Globus pallidus (tissue), 1 donor: ENCODE results near the gene PPP1R12A.

ENCODE experiments used
- DNase-seq: peaks from one replicate; pipeline ENCODE4 v3.0.0-alpha.2; 2015; ENCODE audit warnings: low spot score

PPP1R12A gene

DNA sequence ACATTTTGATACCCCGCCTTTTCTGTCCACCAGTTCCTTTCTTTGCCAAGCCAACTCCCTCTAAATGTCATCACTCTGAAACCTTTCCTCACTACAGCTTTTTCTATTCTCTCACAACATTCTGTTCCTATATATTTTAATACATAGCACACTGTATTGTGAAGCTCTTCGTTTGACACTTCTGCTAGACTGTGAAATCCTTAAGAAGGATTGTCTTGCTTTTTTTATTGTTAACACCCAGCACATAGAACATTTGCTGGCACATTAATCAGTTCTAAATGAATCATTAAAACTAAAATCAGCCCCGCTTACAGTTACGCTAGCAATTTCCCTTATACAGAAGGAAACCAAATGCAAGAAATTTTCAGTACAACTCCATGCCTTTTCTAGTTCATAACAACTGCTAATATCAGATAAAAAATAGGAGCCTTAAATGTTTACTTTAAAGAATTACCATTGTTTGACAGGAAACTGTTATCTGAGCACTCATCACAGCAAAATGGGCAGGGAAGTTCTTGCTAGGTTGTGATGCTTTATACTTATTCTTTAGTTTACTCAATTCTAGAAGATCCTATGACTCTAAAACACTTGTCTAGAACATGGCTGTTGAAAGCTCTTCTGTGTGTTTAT is 93.5 kb downstream of the PPP1R12A start:
- no peak for DNase-seq

DNA sequence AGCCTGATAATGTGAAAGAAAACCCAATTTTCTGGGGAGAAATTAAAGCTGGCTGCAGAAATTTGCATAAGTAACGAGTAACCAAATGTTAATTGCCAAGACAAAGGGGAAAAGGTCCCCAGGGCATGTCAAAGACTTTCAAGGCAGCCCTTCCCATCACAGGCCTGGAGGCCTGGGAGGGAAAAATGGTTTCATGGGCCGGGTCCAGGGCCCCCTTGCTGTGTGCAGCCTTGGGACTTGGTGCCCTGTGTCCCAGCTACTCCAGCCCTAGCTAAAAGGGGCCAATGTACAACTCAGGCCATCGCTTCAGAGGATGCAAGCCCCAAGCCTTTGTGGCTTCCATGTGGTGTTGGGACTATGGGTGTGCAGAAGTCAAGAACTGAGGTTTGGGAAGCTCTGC is 96.5 kb downstream of the PPP1R12A start:
- no peak for DNase-seq

DNA sequence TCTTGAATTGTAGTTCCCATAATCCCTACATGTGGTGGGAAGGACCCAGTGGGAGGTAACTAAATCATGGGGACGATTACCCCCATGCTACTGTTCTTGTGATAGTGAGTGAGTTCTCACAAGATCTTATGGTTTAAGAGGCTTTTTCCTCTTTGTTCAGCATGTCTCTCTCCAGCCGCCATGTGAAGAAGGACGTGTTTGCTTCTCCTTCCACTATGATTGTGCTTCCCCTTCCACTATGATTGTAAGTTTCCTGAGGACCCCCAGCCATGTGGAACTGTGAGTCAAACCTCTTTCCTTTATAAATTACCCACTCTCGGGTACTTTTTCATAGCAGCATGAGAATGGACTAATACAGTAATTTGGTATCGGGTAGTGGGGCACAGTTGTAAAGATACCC is 97.3 kb downstream of the PPP1R12A start:
- no peak for DNase-seq

DNA sequence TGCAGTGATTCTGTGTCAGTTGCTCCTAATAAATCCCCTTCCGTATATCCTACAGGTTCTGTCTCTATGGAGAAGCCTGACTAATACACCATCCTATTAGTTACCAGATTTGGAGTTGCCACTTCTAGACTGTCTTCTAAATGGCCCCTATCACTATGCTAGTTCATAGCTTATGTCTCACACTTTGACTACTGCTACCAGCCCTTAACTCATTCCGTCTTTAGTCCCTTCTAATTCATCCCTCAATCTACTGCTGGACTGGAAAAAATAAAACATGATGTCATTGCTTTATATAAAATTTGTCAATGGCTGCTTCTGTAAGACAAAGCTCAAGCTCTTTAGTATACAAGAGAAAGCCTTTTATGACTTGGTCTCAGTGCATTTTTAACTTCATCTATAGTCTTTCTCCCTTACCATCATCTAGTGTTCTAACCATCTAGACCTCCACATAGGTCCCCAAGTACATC is 99.5 kb downstream of the PPP1R12A start:
- DNase-seq, result no peak

DNA sequence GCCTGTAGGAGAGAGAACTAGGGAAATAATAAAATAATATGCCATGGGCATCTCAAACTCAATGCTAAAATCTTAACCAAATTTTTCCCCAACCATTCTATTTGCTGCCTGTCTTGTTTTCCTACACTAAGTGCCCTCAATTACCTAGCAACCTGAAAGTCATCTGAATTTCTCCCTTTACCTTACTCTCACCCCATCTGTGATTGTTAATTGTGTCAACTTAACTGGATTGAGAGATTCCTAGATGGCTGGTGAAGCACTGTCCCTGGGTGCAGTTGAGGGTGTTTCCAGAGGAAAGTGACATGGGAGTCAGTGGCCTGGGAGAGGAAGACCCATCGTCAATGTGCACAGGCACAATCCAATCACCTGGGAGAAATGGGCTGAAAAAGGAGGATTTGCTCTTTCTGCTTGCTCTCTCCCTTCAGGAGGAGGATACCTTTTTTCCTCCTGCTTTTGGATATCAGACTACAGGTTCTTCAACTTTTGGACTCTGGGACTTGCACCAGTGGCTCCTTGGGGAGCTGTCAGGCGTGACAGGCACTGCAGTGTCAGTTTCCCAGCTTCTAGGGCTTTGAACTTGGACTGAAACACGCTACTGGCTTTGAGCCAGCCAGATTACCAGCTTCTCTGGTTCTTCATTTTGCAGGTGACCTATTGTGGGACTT is 100.1 kb downstream of the PPP1R12A start:
- DNase-seq, result no peak

DNA sequence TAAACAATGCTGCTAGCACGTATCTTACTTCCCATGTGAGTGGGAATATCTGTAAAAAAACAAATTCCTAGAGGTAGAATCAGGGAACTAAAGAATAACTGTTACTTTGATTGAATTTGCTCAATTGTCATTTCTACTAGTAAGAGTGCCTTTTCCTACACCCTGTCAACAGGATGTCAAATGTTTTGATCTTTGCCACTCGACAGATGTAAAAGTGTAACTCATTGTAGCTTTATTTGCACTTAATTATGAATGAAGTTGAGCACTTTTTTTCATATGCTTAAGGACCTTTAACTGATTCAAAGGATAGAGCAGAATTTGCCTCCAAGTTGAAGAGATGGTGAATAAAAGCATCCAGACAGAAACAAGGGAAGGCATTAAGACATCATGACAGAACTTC is 104.5 kb downstream of the PPP1R12A start:
- DNase-seq, result no peak

DNA sequence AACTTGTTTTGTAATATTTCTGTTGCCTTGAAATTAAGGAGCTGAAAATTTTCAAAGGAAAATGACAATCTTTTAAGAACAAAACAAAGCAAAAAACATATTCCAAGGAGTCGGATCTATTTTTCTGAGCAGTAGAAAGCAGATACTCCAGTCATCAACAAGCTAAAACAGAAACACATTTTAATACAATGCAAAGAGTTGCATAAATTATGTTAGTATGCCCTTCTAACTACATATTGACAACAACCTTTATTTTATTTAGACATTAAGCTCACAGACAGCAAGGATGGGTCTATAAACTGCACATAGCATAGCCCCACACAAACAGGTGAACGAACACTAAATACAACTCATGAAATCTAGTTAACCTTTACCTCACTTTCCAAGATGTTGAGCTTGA is 106.0 kb downstream of the PPP1R12A start:
- DNase-seq, result no peak

DNA sequence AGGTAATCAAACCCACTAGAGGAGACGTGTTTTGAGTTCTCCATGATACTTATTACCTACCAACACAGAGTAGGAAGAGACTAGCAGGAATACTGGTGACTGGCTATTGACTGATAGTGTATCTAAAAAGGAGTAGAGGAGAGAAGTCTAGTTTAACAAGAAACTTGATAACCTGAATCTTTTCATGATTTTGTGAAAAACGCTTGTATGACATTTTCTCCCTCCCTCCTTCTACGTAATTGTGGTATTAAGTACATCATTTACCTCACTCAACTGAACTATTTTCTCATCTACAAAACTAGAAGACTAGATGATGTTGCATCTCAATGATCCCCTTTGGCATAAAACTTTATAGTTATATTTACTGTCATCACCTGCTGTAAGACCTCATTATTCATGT is 107.4 kb downstream of the PPP1R12A start:
- DNase-seq, result no peak

DNA sequence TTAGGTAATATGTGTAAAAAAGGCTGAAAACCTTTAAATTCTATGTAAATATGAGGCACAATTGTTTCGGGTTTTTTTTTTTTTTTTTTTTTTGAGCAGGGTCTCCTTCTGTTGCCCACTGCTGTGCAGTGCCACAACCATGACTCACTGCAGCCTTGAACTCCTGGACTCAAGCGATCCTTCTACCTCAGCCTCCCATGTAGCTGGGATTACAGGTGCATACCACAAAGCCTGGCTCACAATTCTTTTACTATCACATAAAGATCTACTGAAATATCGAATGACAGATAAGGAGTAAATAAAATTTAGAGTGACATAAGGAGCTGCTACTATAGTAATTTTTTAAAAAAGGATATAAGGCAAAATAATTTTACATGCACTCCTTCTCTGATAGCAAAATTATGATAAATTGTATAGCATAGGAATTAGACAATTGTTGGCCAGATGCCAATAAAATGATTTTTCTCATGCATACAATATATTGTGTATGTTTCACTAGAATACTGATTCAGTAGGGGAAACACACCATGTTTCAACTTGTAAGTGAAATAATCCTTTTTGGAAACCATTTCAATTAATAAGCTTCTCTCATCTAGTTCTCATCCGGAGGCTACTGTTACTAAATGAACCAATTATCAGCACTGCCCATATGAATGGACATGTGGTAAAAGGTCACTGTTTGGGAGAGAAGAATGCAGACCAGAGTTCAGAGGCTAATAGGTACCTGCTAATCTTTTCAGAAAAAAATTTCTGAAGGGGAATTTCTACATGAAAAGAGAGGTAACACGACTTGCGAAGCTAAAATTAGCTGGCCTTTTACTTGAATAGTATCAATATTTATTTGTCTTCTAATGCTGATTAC is 108.4 kb downstream of the PPP1R12A start:
- no peak for DNase-seq

DNA sequence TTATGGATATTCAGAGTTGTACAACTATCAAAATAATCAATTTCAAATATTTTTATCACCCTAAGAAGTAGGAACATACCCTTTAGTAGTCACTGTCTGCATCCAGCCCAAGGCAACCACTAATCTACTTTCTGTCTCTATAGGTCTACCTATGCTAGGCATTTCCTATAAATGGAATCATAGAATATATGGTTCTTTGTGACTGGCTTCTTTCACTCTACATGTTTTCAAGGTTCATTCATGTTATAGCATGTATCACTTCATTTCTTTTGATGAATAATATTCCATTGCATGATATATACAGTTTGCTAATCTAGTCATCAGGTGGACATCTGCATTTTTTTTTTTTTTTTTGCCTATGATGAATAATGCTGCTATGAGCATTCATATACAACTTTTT is 112.4 kb downstream of the PPP1R12A start:
- no peak for DNase-seq

DNA sequence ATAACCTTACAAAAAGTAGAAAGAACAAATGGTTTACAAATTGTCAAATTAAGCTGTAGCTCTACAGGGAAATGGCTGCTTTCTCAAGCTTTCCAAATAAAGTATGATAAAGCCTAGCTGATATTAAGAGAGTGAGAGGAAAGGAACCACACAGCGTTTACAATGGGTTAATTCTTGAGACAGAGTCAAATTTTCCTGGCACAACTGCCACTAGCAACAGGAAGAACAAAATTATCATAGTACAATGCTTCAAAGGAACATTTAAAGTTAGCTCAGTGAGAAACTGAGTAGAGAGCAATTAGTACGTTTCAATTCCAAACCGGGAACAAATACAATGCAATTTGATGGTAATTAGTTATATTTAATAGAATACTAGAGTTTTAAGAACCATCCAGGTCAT is 116.0 kb downstream of the PPP1R12A start:
- DNase-seq, result no peak

DNA sequence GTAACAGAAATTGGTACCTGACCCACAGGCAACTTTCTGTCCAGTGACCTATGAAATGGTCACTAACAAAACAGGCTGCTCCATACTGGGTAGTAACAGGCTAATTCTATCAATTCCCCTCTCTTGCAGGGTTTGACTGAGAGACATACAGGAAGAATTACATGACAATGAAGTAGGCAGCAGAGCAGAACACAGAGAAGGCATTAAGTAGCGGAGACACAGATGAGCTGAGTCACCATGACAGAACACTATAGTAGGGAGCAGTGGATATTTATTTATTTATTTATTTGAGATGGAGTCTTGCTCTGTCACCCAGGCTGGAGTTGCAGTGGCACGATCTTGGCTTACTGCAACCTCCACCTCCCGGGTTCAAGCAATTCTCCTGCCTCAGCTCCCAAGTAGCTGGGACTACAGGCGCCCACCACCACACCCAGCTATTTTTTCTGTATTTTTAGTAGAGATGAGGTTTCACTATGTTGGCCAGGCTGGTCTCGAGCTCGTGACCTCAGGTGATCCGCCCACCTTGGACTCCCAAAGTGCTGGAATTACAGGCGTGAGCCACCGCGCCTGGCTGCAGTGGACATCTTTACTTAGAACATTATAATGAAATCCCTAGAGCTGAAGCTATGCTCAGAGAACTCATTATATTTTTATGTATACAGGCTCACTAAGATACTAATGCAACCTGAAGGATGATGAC is 150.4 kb downstream of the PPP1R12A start:
- DNase-seq, result peak; percentile 28

DNA sequence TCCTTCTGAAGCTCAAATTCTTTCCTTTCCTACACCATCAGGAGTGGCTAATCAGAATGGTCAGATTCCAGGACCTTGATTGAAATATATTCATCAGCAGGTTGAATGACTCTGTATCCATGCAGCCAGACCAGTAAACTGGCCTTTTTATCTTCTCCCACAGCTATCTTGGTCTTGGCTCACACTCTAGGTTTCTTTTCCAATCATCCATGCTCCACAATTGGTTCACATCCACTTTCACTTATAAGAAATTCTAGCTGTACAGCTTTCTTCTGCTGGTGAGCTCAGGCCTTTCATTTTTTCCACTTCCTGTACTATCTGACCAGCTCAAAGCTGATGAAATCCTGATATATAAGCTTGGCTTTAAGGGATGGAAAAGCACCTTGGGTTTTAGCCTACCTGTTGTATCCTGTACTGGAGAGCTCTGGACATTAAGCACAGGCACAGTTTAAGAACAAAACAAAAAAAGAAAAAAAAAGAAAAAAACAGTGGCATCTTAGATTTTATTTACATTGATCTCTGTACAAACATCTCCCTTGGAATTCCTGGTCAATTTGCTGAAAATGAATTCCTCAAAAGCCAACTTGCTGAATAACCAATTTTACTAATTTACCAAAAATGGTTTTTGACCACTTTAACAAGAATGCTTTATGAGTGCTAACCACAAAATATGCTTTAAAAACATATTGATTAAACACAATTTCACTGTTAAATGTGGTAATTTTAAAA is 152.6 kb downstream of the PPP1R12A start:
- DNase-seq, result no peak

DNA sequence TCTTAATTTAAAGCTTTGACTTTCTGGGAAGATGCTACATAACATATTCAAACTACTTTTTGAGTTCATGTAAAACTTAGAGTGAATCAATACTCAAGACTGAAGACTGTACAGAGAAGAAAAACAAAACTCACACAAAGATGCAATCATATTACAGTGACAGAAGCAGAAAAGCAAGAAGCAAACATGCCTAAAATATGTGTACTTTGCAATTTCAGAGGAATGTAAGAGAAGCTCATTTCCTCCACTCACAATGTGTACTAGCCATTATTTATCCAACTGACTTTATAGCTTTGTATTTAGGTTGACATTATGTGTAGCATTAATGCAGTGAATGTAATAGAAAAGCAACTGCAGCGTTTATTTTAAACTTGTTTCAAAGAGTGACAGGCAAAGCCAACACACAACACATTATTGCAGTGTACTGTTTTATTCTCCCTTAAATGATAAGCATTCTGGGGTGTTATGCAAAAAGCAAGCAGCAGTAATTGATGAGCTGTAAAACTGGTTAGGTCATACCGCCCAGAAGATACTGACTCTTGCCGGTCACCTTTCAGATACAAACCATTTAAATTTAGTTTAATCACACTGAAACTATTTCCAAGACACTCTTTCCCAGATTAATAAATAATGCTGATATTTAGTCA is 156.0 kb downstream of the PPP1R12A start:
- DNase-seq, result no peak

DNA sequence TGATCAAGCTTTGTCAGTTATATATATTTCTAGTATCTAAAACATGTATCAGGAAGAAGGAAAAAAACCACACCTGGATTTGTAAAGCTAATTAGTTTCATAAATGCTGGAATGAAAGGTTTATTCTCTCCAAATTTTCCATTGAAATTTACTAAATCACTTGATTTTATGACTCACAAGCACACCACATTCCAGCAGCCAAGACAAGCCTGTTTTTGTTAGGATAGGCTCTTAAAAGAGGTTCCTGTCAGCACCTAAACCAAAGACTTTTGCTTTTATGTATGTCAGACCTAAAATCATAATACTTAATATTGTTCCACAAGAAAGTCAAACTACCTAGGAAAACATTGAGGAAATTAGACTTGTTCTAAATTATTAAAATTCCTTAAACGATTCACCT is 158.8 kb downstream of the PPP1R12A start:
- no peak for DNase-seq

DNA sequence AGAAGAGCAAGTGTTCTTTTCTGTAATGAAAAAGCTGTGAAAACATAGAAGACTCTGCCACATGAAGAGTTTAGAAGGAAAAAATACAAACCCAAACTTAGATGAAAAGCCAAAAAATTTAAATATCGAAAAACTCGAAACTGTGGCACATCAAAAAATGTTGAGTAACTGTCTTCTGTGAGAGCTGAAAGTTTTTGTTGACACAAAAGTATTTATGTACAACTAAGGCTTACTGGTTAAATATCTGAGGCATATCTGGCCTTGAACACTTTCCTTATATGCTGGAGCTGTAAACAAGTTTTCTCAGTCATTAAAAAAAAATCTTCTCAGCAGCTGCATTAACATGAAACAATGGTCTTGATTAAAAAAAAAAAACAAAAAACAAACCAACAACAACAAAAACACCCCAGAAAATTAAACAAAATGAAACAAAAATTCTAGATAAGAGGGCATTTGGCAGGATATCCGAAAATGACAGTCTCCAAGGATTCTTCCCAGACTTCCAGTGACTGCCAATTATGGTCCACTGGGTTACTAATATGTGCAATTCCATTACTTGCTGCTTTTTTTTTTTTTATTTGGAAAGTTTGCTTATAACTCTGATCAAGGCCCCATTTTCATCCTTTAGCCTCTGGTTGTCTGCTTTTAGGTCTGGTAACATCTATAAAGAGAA is 159.4 kb downstream of the PPP1R12A start:
- DNase-seq, result no peak

DNA sequence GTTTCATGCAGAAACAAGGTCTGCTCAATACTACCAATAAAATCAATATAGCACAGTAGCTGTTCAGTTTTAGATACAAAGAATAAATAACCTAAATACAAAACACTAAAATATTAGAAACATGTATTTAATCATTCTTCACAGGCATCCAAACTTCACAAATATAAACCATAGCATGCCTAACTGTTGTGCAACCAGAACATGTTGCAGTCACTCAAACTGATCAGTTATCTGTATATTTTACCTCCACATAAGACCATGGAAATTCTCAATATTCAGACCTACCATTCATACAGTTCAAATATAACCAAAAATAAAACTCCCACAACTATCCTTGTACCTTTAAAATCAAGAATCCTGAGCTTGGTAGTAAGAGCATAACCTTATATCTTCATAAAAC is 161.0 kb downstream of the PPP1R12A start:
- no peak for DNase-seq

DNA sequence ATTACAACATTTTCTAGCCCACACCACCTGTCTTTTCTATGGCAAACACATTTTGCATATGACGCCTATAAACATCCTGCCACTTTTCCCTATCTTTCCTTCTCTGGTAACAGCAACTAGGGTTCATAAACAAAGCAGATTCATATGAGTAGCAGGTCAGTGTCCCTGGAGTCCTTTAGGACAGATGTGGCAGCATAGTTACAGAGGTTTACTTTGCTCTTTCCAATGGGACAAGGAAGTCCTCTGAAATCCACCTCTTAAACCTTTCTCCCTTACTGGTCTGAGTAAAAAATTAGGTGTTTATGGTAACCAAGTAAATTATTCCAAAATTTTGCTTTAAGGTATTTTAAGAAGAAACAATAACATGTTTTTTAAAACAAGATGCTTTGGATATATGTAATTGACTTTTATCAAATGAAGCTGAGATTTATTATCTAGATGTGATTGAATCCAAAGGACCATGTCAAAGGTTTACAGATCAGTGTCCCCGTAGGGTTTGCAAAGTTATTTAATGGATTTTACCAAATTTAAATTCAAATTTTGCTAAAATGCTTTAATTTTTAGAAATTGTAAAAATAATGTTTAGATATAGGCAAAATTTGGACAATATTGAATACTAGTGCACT is 164.9 kb downstream of the PPP1R12A start:
- no peak for DNase-seq

DNA sequence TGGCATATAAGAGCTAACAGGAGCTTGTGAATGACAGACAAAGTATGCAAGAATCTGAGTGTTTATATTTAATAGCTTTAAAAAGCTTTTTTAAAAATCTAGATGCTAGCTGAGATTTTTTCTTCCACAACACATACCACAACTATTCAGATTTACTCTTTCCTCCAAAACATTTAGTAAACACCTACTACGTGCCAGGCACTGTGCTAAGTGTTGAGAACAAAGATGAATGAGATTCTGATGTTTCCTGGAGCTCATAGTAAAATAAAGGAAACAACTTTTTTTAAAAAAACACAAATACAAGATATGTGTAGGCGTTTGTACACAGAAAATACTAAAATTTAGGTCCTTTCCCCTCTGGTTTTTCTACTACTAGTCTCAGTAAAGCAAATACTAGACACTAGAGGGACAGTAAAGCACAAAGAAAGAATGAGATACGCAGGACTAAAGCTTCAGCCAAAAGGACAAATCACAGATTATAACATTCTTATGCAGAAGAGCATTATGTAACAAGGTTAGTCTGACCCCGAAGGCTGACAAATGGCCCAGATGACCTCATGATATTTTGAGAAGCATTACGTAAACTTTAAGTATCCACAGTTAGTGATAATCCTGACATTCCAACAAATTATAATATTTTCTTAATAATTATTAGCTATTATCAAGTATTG is 165.6 kb downstream of the PPP1R12A start:
- no peak for DNase-seq
